SK-N-SH (cell line): ENCODE measurements around the gene CCSER1. TPM values are rescaled to one million over a fixed set of nuclear protein-coding genes. Genes with fewer than 3 reads are reported as not detected.

Experiments
- CTCF ChIA-PET: fragments of 300-600, 350-600 bp; formaldehyde crosslinking; extraction: SDS; loops from one replicate; lab custom pipeline; 2021; lab: Yijun Ruan, JAX
- POLR2A ChIA-PET: fragments of 350-600 bp; sonication (Branson Sonifier 250); formaldehyde crosslinking; extraction: SDS; loops from one replicate; lab custom pipeline; 2020; ENCODE audit warnings: antibody characterized with exemption, inconsistent platforms; lab: Yijun Ruan, JAX
- DNase-seq: peaks from one replicate; pipeline ENCODE4 v3.0.0; 2012
- H2AFZ ChIP-seq: fragments of 200-600 bp; sonication (generic); 2 replicates; pipeline ENCODE4 v1.8.1; 2016; ENCODE audit warnings: antibody characterized with exemption, mild to moderate bottlenecking, low read depth
- H3F3A ChIP-seq: fragments of 200-600 bp; sonication (generic); replicated peaks from 2 replicates; pipeline ENCODE3; 2016; ENCODE audit warnings: antibody characterized with exemption, mild to moderate bottlenecking; ENCODE audit not compliant: insufficient read depth
- H3K27ac ChIP-seq, 2 experiments: fragments of 200-500 bp in 1 of 2; fragments of 200-600 bp in 1 of 2; sonication (Bioruptor generic) in 1 of 2; sonication (generic), shearing (Covaris generic) in 1 of 2; 2 replicates each; pipeline versions ENCODE4 v1.5.1 to v1.6.1; 2014 to 2016; ENCODE audit warnings: low read depth in 2 of 2, inconsistent platforms in 1 of 2, low read length in 1 of 2, mild to moderate bottlenecking in 1 of 2, mixed read lengths in 1 of 2
- H3K27me3 ChIP-seq: fragments of 200-600 bp; sonication (generic), shearing (Covaris generic); 2 replicates; pipeline ENCODE4 v1.6.1; 2016; ENCODE audit warnings: mixed run types; ENCODE audit not compliant: insufficient read depth
- H3K36me3 ChIP-seq, 2 experiments: fragments of 200-500 bp in 1 of 2; fragments of 200-600 bp in 1 of 2; sonication (Bioruptor generic) in 1 of 2; sonication (generic) in 1 of 2; replicated peaks in 1 of 2; 2 replicates each; pipeline versions ENCODE3 to v1.5.1; 2014 to 2016; ENCODE audit warnings: low read length in 1 of 2, mild to moderate bottlenecking in 1 of 2; ENCODE audit not compliant: insufficient read depth in 2 of 2, control insufficient read depth in 1 of 2
- H3K4me1 ChIP-seq, 2 experiments: fragments of 200-500 bp in 1 of 2; fragments of 200-600 bp in 1 of 2; sonication (Bioruptor generic) in 1 of 2; sonication (generic), shearing (Covaris generic) in 1 of 2; 2 replicates each; pipeline versions ENCODE4 v1.5.1 to v1.6.1; 2014 to 2016; ENCODE audit warnings: low read depth in 1 of 2, low read length in 1 of 2, mixed run types in 1 of 2; ENCODE audit not compliant: insufficient read depth in 2 of 2, control insufficient read depth in 1 of 2
- H3K4me2 ChIP-seq: fragments of 200-600 bp; sonication (generic), shearing (Covaris generic); 2 replicates; pipeline ENCODE4 v1.6.1; 2017; ENCODE audit warnings: mixed run types
- H3K4me3 ChIP-seq, 2 experiments: fragments of 200-500 bp in 1 of 2; fragments of 200-600 bp in 1 of 2; sonication (Bioruptor generic) in 1 of 2; sonication (generic), shearing (Covaris generic) in 1 of 2; 2 replicates each; pipeline versions ENCODE4 v1.5.1 to v1.8.1; 2014 to 2016; ENCODE audit warnings: low read depth in 2 of 2, inconsistent platforms in 1 of 2, low read length in 1 of 2, mild to moderate bottlenecking in 1 of 2, mixed read lengths in 1 of 2, moderate library complexity in 1 of 2
- H3K79me2 ChIP-seq: fragments of 200-600 bp; sonication (generic); 2 replicates; pipeline ENCODE4 v1.8.1; 2017; ENCODE audit warnings: mild to moderate bottlenecking; ENCODE audit not compliant: insufficient read depth
- H3K9ac ChIP-seq: fragments of 200-600 bp; sonication (generic); 2 replicates; pipeline ENCODE4 v1.6.1; 2017; ENCODE audit warnings: mixed run types
- H3K9me2 ChIP-seq: fragments of 200-600 bp; sonication (generic); 2 replicates; pipeline ENCODE4 v1.6.1; 2017; ENCODE audit warnings: mixed run types
- H3K9me3 ChIP-seq: fragments of 200-600 bp; sonication (generic); 2 replicates; pipeline ENCODE4 v1.6.1; 2017; ENCODE audit warnings: mixed run types, mild to moderate bottlenecking, moderate library complexity
- H4K20me1 ChIP-seq: fragments of 200-600 bp; sonication (generic); 2 replicates; pipeline ENCODE4 v1.6.1; 2017; ENCODE audit warnings: mild to moderate bottlenecking, mixed run types; ENCODE audit not compliant: insufficient read depth
- CTCF ChIP-seq: fragments of 200-600 bp; sonication (generic); IDR thresholded peaks from 2 replicates; pipeline ENCODE4 v1.6.1; 2017; ENCODE audit warnings: antibody characterized with exemption, mild to moderate bottlenecking, moderate library complexity
- ELF1 ChIP-seq: IDR thresholded peaks from 2 replicates; pipeline ENCODE4 v1.4.0; 2012
- FOSL2 ChIP-seq: IDR thresholded peaks from 2 replicates; pipeline ENCODE4 v1.4.0; 2012; ENCODE audit warnings: low read depth, mild to moderate bottlenecking, moderate library complexity, borderline replicate concordance
- FOXJ3 ChIP-seq: sonication (generic); formaldehyde crosslinking; IDR thresholded peaks from 2 replicates; pipeline ENCODE4 v1.5.1; 2020; ENCODE audit warnings: mild to moderate bottlenecking, missing genetic modification reagents
- FOXM1 ChIP-seq: IDR thresholded peaks from 2 replicates; pipeline ENCODE4 v1.4.0; 2012; ENCODE audit warnings: low read depth, mild to moderate bottlenecking
- GABPA ChIP-seq: IDR thresholded peaks from 2 replicates; pipeline ENCODE4 v1.4.0; 2012; ENCODE audit warnings: low read depth, mild to moderate bottlenecking
- MAX ChIP-seq: IDR thresholded peaks from 2 replicates; pipeline ENCODE4 v1.4.0; 2012; ENCODE audit warnings: low read depth
- MXI1 ChIP-seq: IDR thresholded peaks from 2 replicates; pipeline ENCODE4 v1.6.1; 2012; ENCODE audit warnings: mild to moderate bottlenecking, low read depth, low read length, improper control_type of control experiment
- NRF1 ChIP-seq: IDR thresholded peaks from 2 replicates; pipeline ENCODE4 v1.6.1; 2012; ENCODE audit warnings: low read depth, mild to moderate bottlenecking, low read length
- PBX3 ChIP-seq: IDR thresholded peaks from 2 replicates; pipeline ENCODE4; 2012
- POLR2AphosphoS5 ChIP-seq: IDR thresholded peaks from 2 replicates; pipeline ENCODE4 v1.6.1; 2012; ENCODE audit warnings: low read depth, low read length
- REST ChIP-seq: IDR thresholded peaks from 2 replicates; pipeline ENCODE4 v1.6.1; 2012; ENCODE audit warnings: mild to moderate bottlenecking, low read depth, low read length, moderate library complexity
- RXRA ChIP-seq: IDR thresholded peaks from 2 replicates; pipeline ENCODE4 v1.4.0; 2012; ENCODE audit warnings: low read depth, mild to moderate bottlenecking, borderline replicate concordance
- SMC3 ChIP-seq: IDR thresholded peaks from 2 replicates; pipeline ENCODE4 v1.6.1; 2012; ENCODE audit warnings: low read depth, low read length, improper control_type of control experiment
- TCF12 ChIP-seq: IDR thresholded peaks from 2 replicates; pipeline ENCODE4 v1.4.0; 2012
- YY1 ChIP-seq: IDR thresholded peaks from 2 replicates; pipeline ENCODE4 v1.4.0; 2012; ENCODE audit warnings: low read depth, mild to moderate bottlenecking
- ZBTB33 ChIP-seq: IDR thresholded peaks from 2 replicates; pipeline ENCODE4 v1.4.0; 2012; ENCODE audit warnings: low read depth, borderline replicate concordance
- WGBS: methylation state at CpG from one replicate; pipeline ENCODE4 v1.1.6; 2017; ENCODE audit warnings: low lambda C conversion rate; 5-methylcytosine and 5-hydroxymethylcytosine counted together
- polyA plus RNA-seq, 3 experiments: library from polyadenylated mRNA; depleted of rRNA; stranded (reverse); fragments of >200 nt; gene quantifications; 2 replicates each; pipeline ENCODE4 v1.2.3, GENCODE V29; 2012

Gene CCSER1
- polyA plus RNA-seq, 1 of the 3 experiments (the other 2 are of a cell fraction) = 0.05 TPM

- no peak for DNase-seq
- 68% methylated on average over 1 of the region's 1 CpG for WGBS
- Histone ChIP-seq H3K27ac (no peak overlapping the region), H2AFZ (no peak overlapping the region), H3K9me2 (no peaks in the 10 kb centered on the region), H3K9me3 (no peaks in the 10 kb centered on the region), H3K4me2 (no peak overlapping the region), H3K4me1 (no peaks in the 10 kb centered on the region), H3K27me3 (no peaks in the 10 kb centered on the region), H3K4me3 (no peak overlapping the region), H3F3A (no peaks in the 10 kb centered on the region), H3K36me3 (no peaks in the 10 kb centered on the region), H3K9ac (no peak overlapping the region), H3K79me2 (no peaks in the 10 kb centered on the region), H4K20me1 (no peaks in the 10 kb centered on the region)
- ChIA-PET POLR2A (no interaction called here), CTCF (interaction anchor here (0.6 to 1.4 kb wide), 2 partner anchors 11 to 708 kb away, joined by 3 to 4 read pairs; no protein-coding TSS in a partner anchor)
- TF ChIP-seq CTCF (no peak), MAX (no peak), SMC3 (no peak), YY1 (no peak), TCF12 (no peak), RXRA (no peak), GABPA (no peak), FOSL2 (no peak), NRF1 (no peak), ZBTB33 (no peak), POLR2AphosphoS5 (no peak), FOXM1 (no peak), FOXJ3 (CRISPR knock-in tag) (no peak), MXI1 (no peak), REST (no peak), ELF1 (no peak), PBX3 (no peak)
Measured at GRCh38 chr4:91111556-91111955, 984.4 kb downstream of the CCSER1 start.
